ENCODE results near the gene CSTF3. TPM values are rescaled to one million over a fixed set of nuclear protein-coding genes. Genes with fewer than 3 reads are reported as not detected.
A peak's percentile ranks its signal among the peaks of the same experiment; 100 is the strongest.

The CSTF3 gene
- total RNA-seq, 1 experiment from 2014 or later: 45.6 TPM

DNA sequence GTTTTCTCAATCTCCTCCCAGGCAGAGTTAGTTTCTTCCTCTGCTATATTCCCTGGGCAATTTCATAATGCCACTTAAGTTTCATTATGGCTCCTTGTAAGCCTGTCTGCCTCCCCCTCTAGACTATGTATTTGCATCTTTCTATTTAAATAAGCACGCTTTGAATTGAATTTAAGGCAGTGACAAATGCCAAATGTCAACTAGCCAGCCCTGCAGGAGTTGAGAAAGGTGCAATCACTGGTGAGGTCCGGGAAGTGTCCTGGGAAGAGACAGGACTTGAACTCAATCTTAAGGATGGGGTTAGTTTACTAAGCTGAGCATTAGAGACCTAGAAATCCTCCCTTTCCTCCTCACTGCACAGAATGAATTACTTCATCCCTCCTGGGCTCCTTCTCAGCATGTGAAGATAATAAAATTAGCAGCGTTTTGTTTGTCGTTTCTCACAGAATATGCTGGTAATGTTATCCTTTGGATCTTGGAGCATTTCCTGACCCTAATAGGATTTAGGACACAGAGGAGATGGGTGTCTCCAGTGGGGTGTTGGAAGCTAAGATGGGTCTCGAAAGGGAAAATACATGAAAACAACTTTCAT lies 120.3 kb downstream of the CSTF3 start:
- peaks cover 3% of the 10 kb centered on the region; the same call in 1 of the 2 replicates for H3K36me3 ChIP-seq (ENCODE audit: control insufficient read depth, insufficient read depth, low read length)
- Mint-ChIP-seq H3K27ac (ENCODE audit: unreplicated experiment) (peak overlapping the region; percentile 96), H3K4me1 (ENCODE audit: low read depth, unreplicated experiment) (peaks cover 8% of the 10 kb centered on the region), H3K27me3 (ENCODE audit: insufficient read depth, unreplicated experiment) (no peaks in the 10 kb centered on the region), H3K9me3 (ENCODE audit: unreplicated experiment) (no peaks in the 10 kb centered on the region), H3K4me3 (ENCODE audit: unreplicated experiment) (peak overlapping the region; percentile 80), H3K36me3 (ENCODE audit: insufficient read depth, unreplicated experiment) (peaks cover 31% of the 10 kb centered on the region)
- no peak for DNase-seq
- POLR2A ChIA-PET: no interaction called here
- peaks cover 3% of the 10 kb centered on the region; the same call in 1 of the 2 replicates for H3K9me3 ChIP-seq
- intact Hi-C loops (cut with micrococcal nuclease; ENCODE audit: unreplicated experiment): no loop called here
- no peaks in the 10 kb centered on the region for H3K27me3 ChIP-seq (replicated peaks; ENCODE audit: control insufficient read depth, insufficient read depth, low read length)
- CTCF ChIA-PET: interaction anchor here (1.4 kb wide), 1 partner anchor 9 kb away, joined by 7 read pairs; no protein-coding TSS in a partner anchor
- TF ChIP-seq, protein P1, sequence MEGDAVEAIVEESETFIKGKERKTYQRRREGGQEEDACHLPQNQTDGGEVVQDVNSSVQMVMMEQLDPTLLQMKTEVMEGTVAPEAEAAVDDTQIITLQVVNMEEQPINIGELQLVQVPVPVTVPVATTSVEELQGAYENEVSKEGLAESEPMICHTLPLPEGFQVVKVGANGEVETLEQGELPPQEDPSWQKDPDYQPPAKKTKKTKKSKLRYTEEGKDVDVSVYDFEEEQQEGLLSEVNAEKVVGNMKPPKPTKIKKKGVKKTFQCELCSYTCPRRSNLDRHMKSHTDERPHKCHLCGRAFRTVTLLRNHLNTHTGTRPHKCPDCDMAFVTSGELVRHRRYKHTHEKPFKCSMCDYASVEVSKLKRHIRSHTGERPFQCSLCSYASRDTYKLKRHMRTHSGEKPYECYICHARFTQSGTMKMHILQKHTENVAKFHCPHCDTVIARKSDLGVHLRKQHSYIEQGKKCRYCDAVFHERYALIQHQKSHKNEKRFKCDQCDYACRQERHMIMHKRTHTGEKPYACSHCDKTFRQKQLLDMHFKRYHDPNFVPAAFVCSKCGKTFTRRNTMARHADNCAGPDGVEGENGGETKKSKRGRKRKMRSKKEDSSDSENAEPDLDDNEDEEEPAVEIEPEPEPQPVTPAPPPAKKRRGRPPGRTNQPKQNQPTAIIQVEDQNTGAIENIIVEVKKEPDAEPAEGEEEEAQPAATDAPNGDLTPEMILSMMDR (IDR thresholded peaks at IDR 0.05; ENCODE audit: insufficient read depth in 1 of 2, low read depth in 1 of 2, low read length in 1 of 2, severe bottlenecking in 1 of 2, unreplicated experiment in 1 of 2): no peak
- peaks cover 17% of the 10 kb centered on the region for H3K4me1 ChIP-seq
- H3K4me3 ChIP-seq (ENCODE audit: low read depth, low read length): peak overlapping the region; percentile 80
- no TSS peak for BruUV-seq (replicated peaks)

DNA sequence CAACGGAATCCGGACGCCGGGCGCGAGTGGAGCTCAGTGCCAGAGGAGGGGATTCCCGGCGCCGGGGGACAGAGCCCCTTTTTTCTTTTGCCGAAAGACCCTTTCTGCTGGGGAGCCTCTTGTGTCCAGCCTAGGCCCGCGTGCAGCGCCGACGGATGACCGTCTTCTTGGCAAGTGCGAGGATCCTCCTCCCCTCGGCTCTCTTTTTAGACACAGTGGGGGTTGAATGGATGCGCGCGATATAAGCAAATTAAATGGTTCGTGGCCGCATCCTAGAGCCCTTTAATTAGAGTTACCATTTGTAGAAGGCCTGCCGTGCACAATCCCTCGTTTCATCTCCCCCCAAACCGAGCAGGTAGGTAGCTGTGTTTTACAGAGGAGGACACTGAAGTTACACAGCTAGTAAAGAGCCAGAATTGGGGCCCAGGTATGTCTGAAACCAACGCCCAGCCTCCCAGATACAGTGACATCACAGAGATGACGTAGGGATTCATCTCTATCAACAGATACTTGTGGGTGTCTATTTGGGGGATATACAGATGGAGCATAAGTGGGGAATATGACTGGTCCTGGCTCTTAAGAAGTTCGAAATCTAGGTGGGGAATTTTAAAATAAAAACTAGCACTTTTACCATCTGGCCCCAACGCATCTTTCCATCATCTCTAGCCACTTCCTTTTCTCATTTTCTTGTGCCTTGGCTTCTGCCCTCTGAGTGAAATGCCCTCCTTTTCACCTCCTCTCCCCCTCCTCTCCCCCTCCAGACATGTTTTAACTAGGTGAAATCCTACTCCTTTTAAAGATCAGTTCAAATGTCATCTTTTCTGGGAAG lies 121.0 kb downstream of the CSTF3 start:
- BruUV-seq (replicated peaks): TSS peak; percentile 43

More for the DNA sequence above, 121.0 kb downstream of the CSTF3 start:
- Histone ChIP-seq H3K27me3 (replicated peaks; ENCODE audit: control insufficient read depth, insufficient read depth, low read length) (no peaks in the 10 kb centered on the region), H3K9me3 (no peaks in the 10 kb centered on the region), H3K4me3 (ENCODE audit: low read depth, low read length) (peak overlapping the region; percentile 80), H3K4me1 (peaks cover 17% of the 10 kb centered on the region), H3K36me3 (ENCODE audit: control insufficient read depth, insufficient read depth, low read length) (peaks cover 2% of the 10 kb centered on the region; the same call in 1 of the 2 replicates)
- peaks cover 12% of the 10 kb centered on the region for H3K4me1 Mint-ChIP-seq (ENCODE audit: low read depth, unreplicated experiment)
- H3K27ac Mint-ChIP-seq (ENCODE audit: unreplicated experiment): peak overlapping the region; percentile 96
- no peaks in the 10 kb centered on the region for H3K9me3 Mint-ChIP-seq (ENCODE audit: unreplicated experiment)
- intact Hi-C loops (cut with micrococcal nuclease; ENCODE audit: unreplicated experiment): no loop called here
- POLR2A ChIA-PET: interaction anchor here (0.5 to 1.7 kb wide), 8 partner anchors 16 to 61 kb away, joined by 3 to 31 read pairs (median 4); partner anchors contain the start of gene DEPDC7
- DNase-seq: peak in 1 of 2 experiments; percentile 43
- peaks cover 25% of the 10 kb centered on the region for H3K36me3 Mint-ChIP-seq (ENCODE audit: insufficient read depth, unreplicated experiment)
- CTCF ChIA-PET: interaction anchor here (1.0 to 1.9 kb wide), 6 partner anchors 9 to 149 kb away, joined by 3 to 15 read pairs (median 6); partner anchors contain the start of gene DEPDC7
- TF ChIP-seq, protein P1 (IDR thresholded peaks at IDR 0.05; ENCODE audit: insufficient read depth in 1 of 2, low read depth in 1 of 2, low read length in 1 of 2, severe bottlenecking in 1 of 2, unreplicated experiment in 1 of 2): no peak
- H3K4me3 Mint-ChIP-seq (ENCODE audit: unreplicated experiment): peak overlapping the region; percentile 80
- H3K27me3 Mint-ChIP-seq (ENCODE audit: insufficient read depth, unreplicated experiment): no peaks in the 10 kb centered on the region
